GM21786 (cell line): Measurements from ENCODE around the gene VTCN1.
A peak's percentile ranks its signal among the peaks of the same experiment; 100 is the strongest.
"Not testable (repeated sequence)": the region's sequence is repeated elsewhere in the genome, so short reads cannot be mapped to it uniquely, and the experiment has no call there.

Source experiments
- ATAC-seq: cut with Tn5 transposase; IDR thresholded peaks from one replicate; pipeline ENCODE4 v1.9.1; 2021; ENCODE audit not compliant: unreplicated experiment

Gene VTCN1

GRCh38 chr1:117101858-117102257 is 108.9 kb downstream of the VTCN1 start:
- not testable (repeated sequence) for ATAC-seq

GRCh38 chr1:117101334-117101733 is 109.4 kb downstream of the VTCN1 start:
- no peak for ATAC-seq

- no peak for ATAC-seq
Measured at GRCh38 chr1:117098287-117098890, 112.3 kb downstream of the VTCN1 start.

- no peak for ATAC-seq
Measured at GRCh38 chr1:117097443-117097842, 113.3 kb downstream of the VTCN1 start.

GRCh38 chr1:117096951-117097408 is 113.7 kb downstream of the VTCN1 start:
- ATAC-seq, result no peak

GRCh38 chr1:117094841-117095604 is 115.7 kb downstream of the VTCN1 start:
- no peak for ATAC-seq

GRCh38 chr1:117093870-117094621 is 116.7 kb downstream of the VTCN1 start:
- ATAC-seq, result peak; percentile 68
